Measurements from ENCODE around the gene RASGRP2. TPM values are rescaled to one million over a fixed set of nuclear protein-coding genes. Genes with fewer than 3 reads are reported as not detected.

RASGRP2 gene
- total and polyA plus RNA-seq, 10 donors: 148 to 283 (median 213) TPM

DNA sequence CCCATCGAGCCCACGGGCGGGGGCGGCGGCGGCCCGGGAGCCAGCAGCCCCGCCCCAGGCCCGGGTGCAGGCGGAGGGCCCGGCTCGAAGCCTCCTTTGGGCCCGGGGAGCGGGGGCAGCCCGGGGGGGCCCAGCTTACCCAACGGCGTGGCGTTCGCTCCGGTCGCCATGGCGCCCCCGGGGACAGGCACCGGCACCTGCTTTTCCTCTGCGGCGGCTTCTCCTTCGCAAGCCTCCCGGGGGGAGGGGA is 34.2 kb upstream of the RASGRP2 start:
- no peak for TF ChIP-seq CTCF (IDR thresholded peaks at IDR 0.05 in 8 of 11, conservative IDR thresholded peaks at IDR 0.05 in 3 of 11)
- TF ChIP-seq POLR2A (IDR thresholded peaks at IDR 0.05): peak in 1 of 3 donors; percentile 87
- TF ChIP-seq POLR2AphosphoS5 (IDR thresholded peaks at IDR 0.05): no peak
- no peaks in the 10 kb centered on the region for H3K9me3 ChIP-seq
- H3K27me3 ChIP-seq (replicated peaks in 1 of 7): no peaks in the 10 kb centered on the region
- peaks cover 5 to 44% (median 35%) of the 10 kb centered on the region in 6 donors for H3K36me3 ChIP-seq
- H3K27ac ChIP-seq: peak overlapping the region; percentile 98 to 100 (median 100)
- no peak for DNase-seq
- peak overlapping the region; percentile 77 to 94 (median 84) for H3K4me3 ChIP-seq
- peaks cover 50 to 79% (median 60%) of the 10 kb centered on the region in 6 donors for H3K4me1 ChIP-seq
- intact Hi-C loops (cut with DNase I; ENCODE audit: low total_unique reads): no loop called here
- WGBS, 5 donors: 0 to 1% (median 0%) methylated on average over 4 to 28 of the region's 28 CpGs; no CpG with 5 or more reads in 2 of the 5 donors

GRCh38 chr11:64777449-64778222 is 33.7 kb upstream of the RASGRP2 start:
- 0 to 1% (median 1%) methylated on average over 17 to 98 of the region's 98 CpGs for WGBS, 5 donors
- Histone ChIP-seq H3K36me3 (peaks cover 9 to 49% (median 40%) of the 10 kb centered on the region in 6 donors), H3K27me3 (replicated peaks in 1 of 7) (no peaks in the 10 kb centered on the region), H3K4me3 (peak overlapping the region; percentile 77 to 94 (median 84)), H3K9me3 (no peaks in the 10 kb centered on the region), H3K4me1 (peaks cover 55 to 79% (median 65%) of the 10 kb centered on the region in 6 donors), H3K27ac (peak overlapping the region; percentile 98 to 100 (median 100))
- peak; percentile 95 for DNase-seq
- no peak for TF ChIP-seq POLR2A (IDR thresholded peaks at IDR 0.05)
- peak; percentile 66 to 82 (median 68) for TF ChIP-seq POLR2AphosphoS5 (IDR thresholded peaks at IDR 0.05)
- intact Hi-C loops (cut with DNase I; ENCODE audit: low total_unique reads): no loop called here

GRCh38 chr11:64776875-64777274 is 32.9 kb upstream of the RASGRP2 start:
- intact Hi-C loops (cut with DNase I; ENCODE audit: low total_unique reads): no loop called here
- peak; percentile 42 for DNase-seq
- peak overlapping the region; percentile 72 to 94 (median 84) for H3K4me3 ChIP-seq
- H3K27me3 ChIP-seq (replicated peaks in 1 of 7): no peaks in the 10 kb centered on the region
- no peaks in the 10 kb centered on the region for H3K9me3 ChIP-seq
- H3K4me1 ChIP-seq: peaks cover 63 to 79% (median 69%) of the 10 kb centered on the region in 6 donors
- 11 to 14% (median 11%) methylated on average over 3 of the region's 3 CpGs for WGBS, 5 donors
- TF ChIP-seq POLR2AphosphoS5 (IDR thresholded peaks at IDR 0.05) (no peak), CTCF (IDR thresholded peaks at IDR 0.05 in 8 of 11, conservative IDR thresholded peaks at IDR 0.05 in 3 of 11) (no peak), POLR2A (IDR thresholded peaks at IDR 0.05) (no peak)
- peaks cover 9 to 57% (median 45%) of the 10 kb centered on the region in 6 donors for H3K36me3 ChIP-seq
- H3K27ac ChIP-seq: peak overlapping the region in 7 of 8 donors; percentile 100

DNA sequence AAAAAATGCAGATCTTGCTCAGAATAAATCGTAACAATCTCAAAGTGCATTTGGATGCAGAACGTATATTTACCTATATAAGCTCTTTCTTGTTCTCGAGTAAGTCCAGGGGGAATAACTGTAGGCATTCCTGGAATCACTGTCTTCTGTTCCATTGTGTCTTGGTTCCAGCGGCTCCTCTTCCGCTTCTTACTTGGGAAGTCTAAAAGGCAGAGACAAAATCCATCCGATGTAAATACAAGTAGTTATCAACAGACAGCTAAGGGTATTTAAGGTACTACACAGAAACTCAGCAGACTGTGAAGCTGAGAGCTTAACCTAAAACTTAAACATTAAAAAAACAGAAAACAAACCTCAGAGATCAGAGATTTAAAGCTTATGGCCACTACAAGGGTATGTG is 32.5 kb upstream of the RASGRP2 start:
- H3K36me3 ChIP-seq: peaks cover 11 to 61% (median 50%) of the 10 kb centered on the region in 6 donors
- H3K27ac ChIP-seq: peak overlapping the region in 6 of 8 donors; percentile 100

More for the DNA sequence above, 32.5 kb upstream of the RASGRP2 start:
- WGBS, 5 donors: 52 to 80% (median 68%) methylated on average over 6 of the region's 6 CpGs
- DNase-seq: no peak
- peak overlapping the region; percentile 72 to 94 (median 84) for H3K4me3 ChIP-seq
- no peaks in the 10 kb centered on the region for H3K9me3 ChIP-seq
- peaks cover 67 to 80% (median 73%) of the 10 kb centered on the region in 6 donors for H3K4me1 ChIP-seq
- intact Hi-C loops (cut with DNase I; ENCODE audit: low total_unique reads): no loop called here
- TF ChIP-seq POLR2A (IDR thresholded peaks at IDR 0.05) (no peak), CTCF (IDR thresholded peaks at IDR 0.05 in 8 of 11, conservative IDR thresholded peaks at IDR 0.05 in 3 of 11) (no peak), POLR2AphosphoS5 (IDR thresholded peaks at IDR 0.05) (no peak)
- H3K27me3 ChIP-seq (replicated peaks in 1 of 7): no peaks in the 10 kb centered on the region

All from spleen (tissue), 11 donors.